K562 (cell line): ENCODE data around the gene FGD6. TPM values are rescaled to one million over a fixed set of nuclear protein-coding genes. Genes with fewer than 3 reads are reported as not detected.

Source experiments
- ATAC-seq: fragments of 200-7000 bp; cut with Tn5 transposase; 3 replicates; pipeline ENCODE4 v1.9.1; 2020; ENCODE audit warnings: moderate library complexity
- BruUV-seq: library from RNA; stranded (reverse); fragments of 400-500 nt; replicated peaks from 2 replicates; lab custom pipeline; 2021; lab: Mats Ljungman, UMichigan
- CTCF ChIA-PET: fragments of 300-600 bp; formaldehyde crosslinking; extraction: SDS; loops from one replicate; lab custom pipeline; 2021; ENCODE audit warnings: low intra/inter-chr PET ratio; lab: Yijun Ruan, JAX
- POLR2A ChIA-PET: fragments of 300-600, 350-650 bp; sonication (Branson Sonifier 250); formaldehyde crosslinking; extraction: SDS; loops from one replicate; lab custom pipeline; 2021; ENCODE audit warnings: antibody characterized with exemption, inconsistent platforms; lab: Yijun Ruan, JAX
- DNase-seq, 4 experiments: peaks; one replicate each; pipeline versions ENCODE4 v3.0.0 to v3.0.0-alpha.2; 2011 to 2018; ENCODE audit warnings: low spot score in 3 of 4, mixed read lengths in 3 of 4; ENCODE audit errors: extremely low read depth in 1 of 4
- FAIRE-seq: peaks from 2 replicates; lab custom pipeline; 2011; peaks lifted over from hg19 to GRCh38; lab: Jason Lieb, UNC
- H2AFZ ChIP-seq: 2 replicates; pipeline ENCODE4 v1.6.0; 2011; ENCODE audit warnings: low read depth, low read length, control low read depth, inconsistent platforms
- H3K27ac ChIP-seq: fragments of 200-600 bp; 3 replicates; pipeline ENCODE4 v1.8.0; 2011; ENCODE audit warnings: low read depth, mild to moderate bottlenecking, control low read depth, inconsistent platforms, low read length, moderate library complexity, mixed read lengths; ENCODE audit errors: extremely low read depth
- H3K27me3 ChIP-seq, 2 experiments: fragments of 300-600 bp in 1 of 2; 2 replicates in 1 of 2; 3 replicates in 1 of 2; pipeline versions ENCODE4 v1.6.0 to v1.8.0; 2011; ENCODE audit warnings: inconsistent platforms in 2 of 2, low read length in 2 of 2, mild to moderate bottlenecking in 1 of 2, mixed read lengths in 1 of 2, moderate library complexity in 1 of 2; ENCODE audit not compliant: control insufficient read depth in 2 of 2, insufficient read depth in 2 of 2
- H3K36me3 ChIP-seq: fragments of 300-600 bp; 3 replicates; pipeline ENCODE4 v1.8.0; 2011; ENCODE audit warnings: mild to moderate bottlenecking, low read length, inconsistent platforms; ENCODE audit not compliant: control insufficient read depth, insufficient read depth
- H3K4me1 ChIP-seq, 2 experiments: fragments of 200-600 bp in 1 of 2; replicated peaks in 1 of 2; 2 replicates in 1 of 2; 3 replicates in 1 of 2; pipeline versions ENCODE4 v1.5.1 to v1.8.0; 2011; ENCODE audit warnings: inconsistent platforms in 2 of 2, low read length in 2 of 2, mild to moderate bottlenecking in 1 of 2, mixed read lengths in 1 of 2, moderate library complexity in 1 of 2; ENCODE audit not compliant: control insufficient read depth in 2 of 2, insufficient read depth in 2 of 2
- H3K4me2 ChIP-seq: 2 replicates; pipeline ENCODE4 v1.6.1; 2011; ENCODE audit warnings: low read length, control low read depth, inconsistent platforms, mixed read lengths; ENCODE audit not compliant: insufficient read depth
- H3K4me3 ChIP-seq: fragments of 200-600 bp; sonication (generic), shearing (Covaris generic); 2 replicates; pipeline ENCODE4 v1.5.1; 2016; ENCODE audit warnings: control low read depth, inconsistent platforms
- H3K79me2 ChIP-seq: fragments of 200-600 bp; 3 replicates; pipeline ENCODE4 v1.8.0; 2011; ENCODE audit warnings: low read length, inconsistent platforms; ENCODE audit not compliant: control insufficient read depth, insufficient read depth
- H3K9ac ChIP-seq, 2 experiments: 2 replicates each; pipeline versions ENCODE4 v1.6.0 to v1.6.1; 2011; ENCODE audit warnings: low read depth in 2 of 2, low read length in 2 of 2, control low read depth in 1 of 2, inconsistent platforms in 1 of 2, mild to moderate bottlenecking in 1 of 2, mixed read lengths in 1 of 2; ENCODE audit not compliant: insufficient read depth in 1 of 2
- H3K9me1 ChIP-seq: one replicate; pipeline ENCODE4 v1.6.0; 2011; ENCODE audit warnings: inconsistent platforms, mild to moderate bottlenecking, low read length, moderate library complexity; ENCODE audit not compliant: control insufficient read depth, insufficient read depth
- H3K9me3 ChIP-seq: replicated peaks from 2 replicates; pipeline ENCODE4 v1.5.1; 2011; ENCODE audit warnings: low read depth, low read length, inconsistent platforms; ENCODE audit not compliant: control insufficient read depth, insufficient read depth
- H4K20me1 ChIP-seq: replicated peaks from 2 replicates; pipeline ENCODE4 v1.6.1; 2011; ENCODE audit warnings: low read length, inconsistent platforms, mixed read lengths; ENCODE audit not compliant: control insufficient read depth, insufficient read depth
- ATF3 ChIP-seq, 2 experiments: fragments of 450-650 bp in 1 of 2; sonication (generic) in 1 of 2; formaldehyde crosslinking in 1 of 2; IDR thresholded peaks in 1 of 2; conservative IDR thresholded peaks in 1 of 2; 2 replicates each; pipeline versions ENCODE4 v1.6.1 to v1.8.1; 2016 to 2023; ENCODE audit warnings: mild to moderate bottlenecking in 2 of 2, moderate library complexity in 2 of 2, inconsistent platforms in 1 of 2, missing genetic modification reagents in 1 of 2
- CBFB ChIP-seq: sonication (generic); formaldehyde crosslinking; IDR thresholded peaks from 2 replicates; pipeline ENCODE4 v1.4.0; 2020; ENCODE audit warnings: mild to moderate bottlenecking, missing genetic modification reagents
- FIP1L1 ChIP-seq: fragments of 200-400 bp; formaldehyde crosslinking; IDR thresholded peaks from 2 replicates; pipeline ENCODE4 v1.6.1; 2018; ENCODE audit warnings: mild to moderate bottlenecking, low read depth, low read length; ENCODE audit not compliant: poor library complexity, severe bottlenecking
- MAFK ChIP-seq: IDR thresholded peaks from 2 replicates; pipeline ENCODE4 v1.6.1; 2011; ENCODE audit warnings: low read length, improper control_type of control experiment
- OTX1 ChIP-seq: fragments of 450-650 bp; formaldehyde crosslinking; IDR thresholded peaks from 2 replicates; pipeline ENCODE4 v1.4.0; 2022; ENCODE audit warnings: mild to moderate bottlenecking
- ZNF316 ChIP-seq: fragments of 450-650 bp; IDR thresholded peaks from 2 replicates; pipeline ENCODE4 v1.6.1; 2016
- WGBS: fragments of 100-300 bp; shearing (Covaris generic); methylation state at CpG from one replicate; pipeline ENCODE4 v1.1.6; 2016; ENCODE audit warnings: low coverage, mixed read lengths; ENCODE audit not compliant: insufficient coverage; ENCODE audit errors: missing lambda C conversion rate; 5-methylcytosine and 5-hydroxymethylcytosine counted together
- in situ Hi-C: fragments of 300-500 bp; cut with MboI; formaldehyde crosslinking; loops from 4 replicates; pipeline ENCODE4 v1.15.0; 2018; ENCODE audit warnings: inconsistent platforms, mixed read lengths
- intact Hi-C: fragments of 100-400 bp; cut with micrococcal nuclease; formaldehyde crosslinking; loops from 2 replicates; pipeline ENCODE4 v1.14.2; 2022
- polyA plus RNA-seq, 8 experiments: library from polyadenylated mRNA; depleted of rRNA in 4 of 8; stranded (reverse) in 5 of 8; unstranded in 3 of 8; fragments of >200 nt; fragmentation: Nextera tagmentation in 2 of 8; fragmentation: Illumina TruSeq in 1 of 8; extraction: Ambion mirVana in 2 of 8; extraction: Trizol in 1 of 8; gene quantifications; 2 replicates each; pipeline versions ENCODE4 v1.2.1 to v1.2.3, GENCODE V29; 2011 to 2014; ENCODE audit warnings: inconsistent platforms in 1 of 8, missing spikeins in 1 of 8
- total RNA-seq, 7 experiments: library from RNA; depleted of rRNA in 6 of 7; stranded (reverse); fragments of >200 nt in 6 of 7; fragmentation: Illumina TruSeq in 2 of 7; extraction: Trizol in 2 of 7; gene quantifications; 2 replicates each; pipeline versions ENCODE4 v1.2.1 to v1.2.3, GENCODE V29; 2011 to 2021; ENCODE audit warnings: low replicate concordance in 1 of 7

Gene FGD6
- total and polyA plus RNA-seq, 9 of the 15 experiments (the other 6 are each of a cell fraction or from before 2014, with no cell fraction given): 1.5 to 11.1 (median 5.8) TPM

- ATAC-seq: no peak
- H3K27ac ChIP-seq: no peak overlapping the region
Measured at GRCh38 chr12:95114766-95115405, 102.4 kb downstream of the FGD6 start.

GRCh38 chr12:95107362-95107761, 109.9 kb downstream of the FGD6 start:
- TF ChIP-seq MAFK: no peak
- TF ChIP-seq FIP1L1: no peak
- 0 out of 2 replicates have a peak, but pooled peaks have one; percentile 23 for TF ChIP-seq ATF3 (IDR thresholded peaks at IDR 0.05)
- TF ChIP-seq ATF3 (CRISPR knock-in tag; conservative IDR thresholded peaks at IDR 0.05): no peak
- no peak for TF ChIP-seq OTX1 (CRISPR knock-in tag)
- TF ChIP-seq, all 486 proteins: peak for 1
- no peaks in the 10 kb centered on the region for H3K27me3 ChIP-seq
- ChIA-PET POLR2A (no interaction called here), CTCF (no interaction called here)
- BruUV-seq: no TSS peak
- no peaks in the 10 kb centered on the region for H3K9me3 ChIP-seq
- H3K4me1 ChIP-seq: peaks cover 0 to 3% of the 10 kb centered on the region in 2 experiments; a peak in 2 of 5 replicates
- 47% methylated on average over 7 of the region's 7 CpGs for WGBS
- in situ Hi-C loops: loop anchor here (10.0 kb wide), 1 partner anchor 227 kb away; no protein-coding TSS in a partner anchor
- H3K9me1 ChIP-seq: no peaks in the 10 kb centered on the region
- DNase-seq (no peak), FAIRE-seq (no peak), ATAC-seq (no peak)
- intact Hi-C loops: no loop called here
- no peak overlapping the region for H3K9ac ChIP-seq
- peaks cover 19% of the 10 kb centered on the region; the same call in 1 of the 3 replicates for H3K36me3 ChIP-seq
- no peak overlapping the region for H3K4me3 ChIP-seq
- H2AFZ ChIP-seq: no peak overlapping the region
- no peaks in the 10 kb centered on the region; the same call in 1 of the 2 replicates for H4K20me1 ChIP-seq
- H3K27ac ChIP-seq: no peak overlapping the region
- H3K79me2 ChIP-seq: no peaks in the 10 kb centered on the region
- no peak overlapping the region for H3K4me2 ChIP-seq

More at GRCh38 chr12:95114766-95115405, 102.4 kb downstream of the FGD6 start:
- Histone ChIP-seq H3K9me3 (no peaks in the 10 kb centered on the region), H3K27me3 (no peaks in the 10 kb centered on the region), H3K79me2 (no peaks in the 10 kb centered on the region), H3K4me2 (no peak overlapping the region), H3K4me3 (no peak overlapping the region), H4K20me1 (no peaks in the 10 kb centered on the region), H3K36me3 (peaks cover 5% of the 10 kb centered on the region; the same call in 1 of the 3 replicates), H3K9ac (no peak overlapping the region), H3K9me1 (no peaks in the 10 kb centered on the region), H3K4me1 (no peaks in the 10 kb centered on the region; a peak in 1 of 5 replicates), H2AFZ (no peak overlapping the region)
- DNase-seq: no peak
- in situ Hi-C loops (loop anchor here (5.0 kb wide), 1 partner anchor 417 kb away; no protein-coding TSS in a partner anchor), intact Hi-C loops (no loop called here)
- CTCF ChIA-PET: interaction anchor here (0.6 kb wide), 2 partner anchors 103 to 147 kb away, joined by 3 read pairs; partner anchors contain the start of gene VEZT
- no peak for FAIRE-seq
- TF ChIP-seq CBFB (no peak), ZNF316 (0 out of 2 replicates have a peak, but pooled peaks have one; percentile 1)
- WGBS: 36% methylated on average over 3 of the region's 3 CpGs
- POLR2A ChIA-PET: no interaction called here
- BruUV-seq: no TSS peak
